Stimulated activated CD4-positive, alpha-beta T cell treated with anti-CD3 and anti-CD28 coated beads, Interleukin-4, amount 100 ng/mL, for 24 hours (primary cell): ENCODE results near the gene HNRNPA2B1.
A peak's percentile ranks its signal among the peaks of the same experiment; 100 is the strongest.
"Not testable (repeated sequence)": the region's sequence is repeated elsewhere in the genome, so short reads cannot be mapped to it uniquely, and the experiment has no call there.

ENCODE experiments used
- DNase-seq: peaks from one replicate; pipeline ENCODE4 v3.0.0-alpha.2; 2020

The HNRNPA2B1 gene

DNA sequence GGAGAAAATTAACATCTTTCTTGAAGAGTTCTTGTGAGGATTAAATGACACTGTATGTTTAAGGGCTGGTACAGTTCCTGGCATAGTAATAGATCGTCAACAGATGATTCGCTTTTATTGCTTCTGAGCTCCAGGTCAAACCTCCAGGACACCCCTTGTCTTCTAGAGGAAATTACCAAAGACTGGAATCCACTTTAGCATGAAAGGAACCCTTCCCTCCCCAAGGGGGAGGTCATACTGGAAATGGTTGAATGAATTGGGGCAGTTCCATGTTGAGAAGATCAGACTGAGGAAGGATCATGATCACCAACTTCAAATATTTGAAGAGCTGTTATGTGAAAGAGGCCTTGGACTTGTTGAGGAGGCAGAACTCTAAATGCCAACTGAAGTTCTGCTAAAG, 39.6 kb downstream of the HNRNPA2B1 start:
- no peak for DNase-seq

DNA sequence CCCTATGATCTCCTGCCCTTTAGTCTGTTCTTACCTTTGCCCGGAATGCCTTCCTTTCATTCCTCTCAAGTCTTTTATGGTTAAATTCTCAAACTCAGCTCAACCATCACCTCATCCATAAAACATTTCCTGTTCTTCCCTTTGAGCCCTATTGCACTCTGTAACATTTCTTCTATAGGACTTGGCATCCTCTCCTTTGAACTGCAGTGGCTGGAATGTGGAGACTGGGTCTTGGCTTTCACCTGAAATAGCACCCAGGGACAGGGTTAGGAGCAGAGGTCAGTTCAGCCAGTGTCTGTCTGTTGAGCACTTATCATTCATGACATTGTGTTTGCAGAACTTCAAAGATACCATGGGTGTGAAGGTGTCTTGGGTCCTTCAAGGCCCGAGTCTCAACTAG, 41.3 kb downstream of the HNRNPA2B1 start:
- DNase-seq = no peak

DNA sequence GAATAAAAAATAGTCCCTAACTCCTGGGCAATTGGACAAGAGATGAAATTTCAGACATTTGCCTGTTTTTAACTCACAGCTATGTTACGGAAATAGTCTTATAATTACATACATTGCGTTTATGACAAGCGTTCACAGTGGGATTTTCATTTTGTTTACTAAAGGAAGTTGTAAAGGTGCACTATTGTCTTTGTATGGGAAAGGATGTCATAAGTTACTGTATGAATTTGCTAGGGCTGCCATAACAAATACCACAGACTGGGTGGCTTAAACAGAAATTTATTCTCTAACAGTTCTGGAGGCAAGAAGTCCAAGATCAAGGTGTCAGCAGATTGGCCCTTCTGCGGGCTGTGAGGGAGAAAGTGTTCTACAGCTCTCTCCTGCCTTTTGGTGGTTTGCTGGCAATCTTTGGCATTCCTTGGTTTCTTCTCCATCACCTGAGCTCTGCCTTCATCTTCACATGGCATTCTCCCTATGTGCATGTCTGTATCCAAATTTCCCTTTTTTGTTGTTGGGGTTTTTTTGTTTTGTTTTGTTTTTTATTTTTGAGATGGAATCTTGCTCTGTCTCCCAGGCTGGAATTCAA, 42.9 kb downstream of the HNRNPA2B1 start:
- DNase-seq = no peak

DNA sequence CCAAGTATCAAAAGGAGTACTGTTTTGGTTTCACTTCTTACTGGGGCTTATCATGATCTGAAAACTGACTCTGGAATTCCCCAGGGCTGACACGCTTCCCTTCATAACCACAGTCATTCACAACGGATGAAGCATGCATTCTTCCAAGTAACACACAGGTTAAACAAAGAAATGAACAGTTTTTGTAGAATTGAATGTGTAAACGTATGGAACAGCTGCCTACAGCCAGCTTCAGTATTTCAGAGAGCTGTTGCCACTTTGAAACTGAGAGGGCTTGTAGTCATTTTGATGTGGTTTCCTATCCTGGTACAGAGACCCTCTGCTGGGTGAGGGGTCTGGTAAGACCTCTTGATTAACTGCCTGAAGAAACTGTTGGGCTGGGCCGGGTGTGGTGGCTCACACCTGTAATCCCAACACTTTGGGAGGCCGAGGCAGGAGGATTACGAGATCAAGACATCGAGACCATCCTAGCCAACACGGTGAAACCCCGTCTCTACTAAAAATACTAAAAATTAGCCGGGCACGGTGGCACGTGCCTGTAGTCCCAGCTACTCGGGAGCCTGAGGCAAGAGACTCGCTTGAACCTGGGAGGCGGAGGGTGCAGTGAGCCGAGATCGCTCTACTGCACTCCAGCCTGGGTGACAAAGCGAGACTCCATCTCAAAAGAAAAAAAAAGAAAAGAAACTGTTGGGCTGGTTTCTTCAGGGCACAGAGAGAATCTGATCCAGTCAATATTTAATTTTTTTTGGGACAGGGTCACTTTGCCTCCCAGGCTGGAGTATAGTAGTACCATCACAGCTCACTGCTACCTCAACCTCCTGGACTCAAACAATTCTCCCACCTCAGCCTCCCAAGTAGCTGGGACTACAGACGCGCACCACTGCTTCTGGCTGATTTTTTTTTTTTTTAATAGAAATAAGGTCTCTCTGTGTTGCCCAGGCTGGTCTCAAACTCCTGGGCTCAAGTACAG, 43.8 kb downstream of the HNRNPA2B1 start:
- DNase-seq = peak; percentile 72

DNA sequence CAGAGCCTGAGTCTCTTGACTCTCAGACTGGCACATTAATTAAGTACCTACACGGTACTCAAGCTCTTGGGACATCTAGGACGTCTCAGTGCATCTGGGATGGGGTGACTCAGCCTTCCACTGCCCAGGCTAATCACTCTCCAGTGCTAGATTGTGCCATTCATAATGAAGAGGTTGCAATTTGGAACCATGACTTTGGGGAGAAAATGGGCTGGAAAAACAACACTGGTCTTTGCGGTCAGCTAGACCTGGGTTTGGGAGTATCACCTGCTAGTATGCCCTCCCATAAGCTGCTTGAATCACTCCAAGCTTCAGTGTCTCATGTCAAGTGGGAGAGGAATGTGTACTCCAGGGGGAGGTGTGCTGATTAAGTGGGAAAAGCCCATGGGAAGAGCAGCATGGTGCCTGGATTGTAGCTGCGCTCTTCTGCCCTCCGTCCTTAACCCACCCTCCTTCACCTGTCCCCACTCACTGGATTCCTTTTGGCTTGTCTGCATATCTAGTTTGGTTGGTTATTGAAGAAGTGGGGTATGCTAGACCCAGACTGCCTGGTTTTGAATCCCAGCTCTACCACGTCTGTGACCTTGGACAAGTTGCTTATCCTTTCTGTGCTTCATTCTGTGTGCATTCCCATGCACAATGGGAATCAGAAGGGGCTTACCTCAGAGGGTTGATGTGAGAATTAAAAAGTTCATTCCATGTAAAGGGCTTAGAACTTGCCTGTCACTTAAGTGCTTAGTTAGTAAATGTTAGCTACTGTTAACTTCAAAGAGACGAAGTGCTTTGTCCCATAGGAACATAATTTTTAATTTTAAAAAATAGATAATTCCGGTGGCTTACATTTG, 44.8 kb downstream of the HNRNPA2B1 start:
- DNase-seq = no peak

DNA sequence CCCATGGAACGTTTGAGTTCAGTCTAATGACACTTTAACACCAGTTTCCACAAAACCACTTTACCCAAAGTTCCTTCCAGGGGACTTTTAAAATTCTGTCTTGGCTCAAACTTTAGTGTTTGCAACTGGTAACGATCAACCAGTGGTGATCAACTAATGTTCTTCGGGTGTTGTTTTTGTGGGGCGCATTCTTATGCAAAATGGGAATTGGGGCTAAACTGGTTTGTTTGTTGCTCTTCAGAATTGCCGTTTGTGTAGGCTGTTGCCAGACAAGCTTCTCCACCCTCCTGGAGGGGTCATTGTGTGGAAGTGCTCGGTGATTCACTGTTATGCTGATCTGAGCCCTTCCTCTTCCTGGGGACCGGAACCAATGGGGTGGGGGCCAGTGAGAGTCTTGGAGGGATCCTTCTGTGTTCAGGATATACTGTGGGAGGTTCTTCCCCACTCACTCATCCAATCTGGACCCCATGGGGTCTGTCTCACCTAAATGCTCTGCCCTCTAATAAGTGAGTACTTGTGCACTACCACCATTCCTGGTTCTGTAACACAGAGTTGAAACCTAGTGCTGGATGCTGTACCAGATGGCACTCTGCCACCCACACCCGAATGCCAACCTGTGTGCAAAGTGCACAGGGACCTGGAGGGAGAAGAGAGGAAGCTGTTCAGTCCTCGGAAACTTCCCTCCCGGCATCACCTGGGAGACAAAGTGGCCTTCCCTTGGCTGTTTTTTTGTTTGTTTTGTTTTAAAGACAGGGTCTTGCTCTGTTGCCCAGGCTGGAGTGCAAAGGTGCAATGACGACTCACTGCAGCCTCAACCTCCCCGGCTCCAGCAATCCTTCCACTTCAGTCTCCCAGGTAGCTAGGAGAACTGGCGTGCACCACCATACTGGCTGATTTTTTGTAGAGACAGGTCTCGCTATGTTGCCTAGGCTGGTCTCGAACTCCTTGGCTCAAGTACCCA, 46.4 kb downstream of the HNRNPA2B1 start:
- DNase-seq = peak; percentile 56

DNA sequence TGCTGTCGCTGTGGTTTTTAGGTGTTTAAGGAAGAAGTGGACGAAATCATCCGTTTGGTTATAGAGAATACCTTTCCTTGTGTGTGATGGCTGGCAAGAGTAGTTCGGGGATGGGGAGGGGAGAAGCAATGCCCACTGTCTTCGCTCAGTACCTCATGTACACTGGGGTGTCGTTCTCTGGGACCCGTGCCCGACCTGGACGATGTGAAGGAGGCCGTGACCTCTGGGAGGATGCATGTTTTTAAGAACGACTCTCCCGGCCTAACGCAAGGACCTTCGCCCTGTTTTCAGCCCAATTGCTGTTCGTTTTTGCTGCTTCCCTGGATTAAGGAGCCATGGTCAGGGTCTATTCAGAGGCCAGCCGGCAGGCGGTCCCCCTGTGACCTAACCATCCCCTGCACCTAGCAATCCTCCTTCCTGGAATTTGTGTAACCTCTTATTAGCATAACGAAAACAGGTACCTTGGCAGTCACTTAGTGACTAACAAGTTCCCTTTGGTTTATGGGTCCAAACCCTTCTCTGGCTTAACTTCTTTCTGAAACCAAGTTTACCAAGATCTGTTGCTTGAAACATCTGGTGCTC, 47.2 kb downstream of the HNRNPA2B1 start:
- peak; percentile 47 for DNase-seq

DNA sequence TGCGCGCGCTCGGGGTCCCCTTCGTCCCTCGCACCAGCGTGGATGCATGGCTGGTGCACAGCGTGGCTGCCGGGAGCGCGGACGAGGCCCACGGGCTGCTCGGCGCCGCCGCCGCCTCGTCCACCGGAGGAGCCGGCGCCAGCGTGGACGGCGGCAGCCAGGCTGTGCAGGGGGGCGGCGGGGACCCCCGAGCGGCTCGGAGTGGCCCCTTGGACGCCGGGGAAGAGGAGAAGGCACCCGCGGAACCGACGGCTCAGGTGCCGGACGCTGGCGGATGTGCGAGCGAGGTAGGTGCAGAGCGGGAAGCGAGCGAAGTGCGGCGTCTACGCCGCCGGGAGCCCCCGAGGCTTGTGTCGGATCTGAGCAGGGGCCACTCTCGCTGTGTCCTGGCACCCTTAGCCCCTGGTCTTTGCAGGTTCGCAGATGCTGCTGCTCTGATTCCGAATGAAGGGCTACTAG, 47.7 kb downstream of the HNRNPA2B1 start:
- peak; percentile 30 for DNase-seq

DNA sequence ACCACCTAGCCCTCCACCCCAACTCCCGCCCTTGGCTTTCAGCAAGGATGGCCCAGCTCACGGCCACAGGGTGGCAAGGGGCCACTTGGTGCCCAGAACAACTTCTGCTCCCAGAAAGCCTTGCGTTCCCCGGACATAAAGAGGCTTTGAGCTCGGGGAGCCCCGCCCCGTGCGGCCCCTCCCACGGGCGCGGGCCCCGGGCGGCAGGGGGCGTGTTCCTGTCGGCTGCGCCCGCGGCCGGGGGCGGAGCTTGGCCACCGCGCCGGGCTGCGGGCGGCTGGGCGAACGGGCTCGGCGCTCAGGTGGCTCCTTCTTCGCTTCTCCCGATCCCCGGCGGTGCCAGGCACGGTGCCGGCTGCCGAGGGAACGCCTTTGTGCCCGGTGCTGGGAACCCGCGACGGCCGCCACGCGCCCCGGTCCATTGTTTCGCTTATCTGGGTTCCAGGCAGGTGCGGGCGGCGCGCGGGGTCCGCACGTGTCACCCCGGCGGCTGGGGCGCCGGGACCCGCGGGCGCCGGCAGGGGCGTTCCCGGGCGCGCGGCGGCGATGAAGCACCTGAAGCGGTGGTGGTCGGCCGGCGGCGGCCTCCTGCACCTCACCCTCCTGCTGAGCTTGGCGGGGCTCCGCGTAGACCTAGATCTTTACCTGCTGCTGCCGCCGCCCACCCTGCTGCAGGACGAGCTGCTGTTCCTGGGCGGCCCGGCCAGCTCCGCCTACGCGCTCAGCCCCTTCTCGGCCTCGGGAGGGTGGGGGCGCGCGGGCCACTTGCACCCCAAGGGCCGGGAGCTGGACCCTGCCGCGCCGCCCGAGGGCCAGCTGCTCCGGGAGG, 48.4 kb downstream of the HNRNPA2B1 start, which contains the start of gene NFE2L3:
TSS of gene NFE2L3 (plus strand) at position 246 of the 829 bp plus-strand sequence. CDS start at position 547, 301 bp downstream.
- DNase-seq = peak; percentile 81

DNA sequence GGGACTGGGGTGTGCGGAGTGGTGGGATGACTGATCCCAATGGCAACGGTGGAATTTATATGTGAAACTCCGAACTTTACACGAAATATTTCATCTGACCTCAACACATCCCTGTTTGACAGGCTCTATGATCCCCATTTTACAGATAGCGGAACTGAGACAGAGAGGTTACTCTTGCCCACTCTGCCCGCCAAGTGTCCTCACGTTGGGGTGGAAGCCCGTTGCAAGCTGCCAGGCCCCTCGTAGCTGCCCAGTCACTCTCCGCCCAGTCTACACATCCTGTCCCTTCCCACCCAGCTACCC, 48.9 kb downstream of the HNRNPA2B1 start:
- DNase-seq = no peak

DNA sequence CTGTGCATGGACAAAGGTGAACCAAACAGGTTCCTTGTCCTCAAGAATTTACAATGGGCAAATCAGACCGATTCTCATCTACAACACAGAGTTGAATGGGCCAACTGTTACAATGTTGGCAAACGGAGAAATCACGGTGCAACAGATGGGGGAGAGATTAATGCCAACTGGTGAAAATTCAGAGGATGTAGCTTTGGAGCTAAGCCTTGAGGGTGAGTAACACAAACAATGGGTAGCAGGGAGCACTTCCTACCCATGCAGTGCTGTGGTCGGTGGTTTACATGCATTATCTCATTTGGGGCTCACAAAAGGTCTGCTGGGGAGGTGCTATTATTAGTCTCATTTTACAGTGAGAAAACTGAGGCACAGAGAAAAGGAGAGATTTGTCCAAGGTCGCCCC, 49.5 kb downstream of the HNRNPA2B1 start:
- no peak for DNase-seq

DNA sequence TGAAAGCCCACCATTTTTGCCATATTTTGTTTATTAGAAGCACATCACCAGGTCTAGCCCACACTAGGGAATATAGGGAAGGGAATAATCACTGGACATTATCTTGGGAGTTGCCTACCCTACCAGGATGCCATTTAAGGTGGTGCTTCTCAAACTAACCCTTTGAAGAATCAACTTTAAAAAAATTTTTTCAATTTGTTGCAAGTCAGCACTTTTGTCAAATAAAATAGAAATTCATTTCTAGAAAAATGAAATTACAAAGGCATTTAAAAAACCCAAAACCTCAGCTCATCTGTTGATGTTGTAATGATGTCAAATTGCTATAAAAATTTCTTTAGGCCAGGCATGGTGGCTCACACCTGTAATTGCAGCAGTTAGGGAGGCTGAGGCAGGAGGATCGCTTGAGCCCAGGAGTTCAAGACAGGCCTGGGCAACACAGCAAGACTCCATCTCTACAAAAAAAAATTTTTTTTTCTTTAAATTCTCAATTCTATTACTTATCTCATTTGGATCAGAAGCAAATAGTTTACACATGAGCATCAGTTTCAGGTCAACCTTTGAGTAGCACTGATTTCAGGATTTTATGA, 51.1 kb downstream of the HNRNPA2B1 start:
- DNase-seq = no peak

DNA sequence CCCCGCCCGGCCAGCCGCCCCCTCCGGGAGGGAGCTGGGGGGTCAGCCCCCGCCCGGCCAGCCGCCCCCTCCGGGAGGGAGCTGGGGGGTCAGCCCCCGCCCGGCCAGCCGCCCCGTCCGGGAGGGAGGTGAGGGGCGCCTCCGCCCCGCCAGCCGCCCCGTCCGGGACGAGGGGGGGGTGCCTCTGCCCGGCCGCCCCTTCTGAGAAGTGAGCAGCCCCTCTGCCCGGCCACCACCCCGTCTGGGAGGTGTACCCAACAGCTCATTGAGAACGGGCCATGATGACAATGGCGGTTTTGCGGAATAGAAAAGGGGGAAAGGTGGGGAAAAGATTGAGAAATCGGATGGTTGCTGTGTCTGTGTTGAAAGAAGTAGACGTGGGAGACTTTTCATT, 52.2 kb downstream of the HNRNPA2B1 start:
- not testable (repeated sequence) for DNase-seq

DNA sequence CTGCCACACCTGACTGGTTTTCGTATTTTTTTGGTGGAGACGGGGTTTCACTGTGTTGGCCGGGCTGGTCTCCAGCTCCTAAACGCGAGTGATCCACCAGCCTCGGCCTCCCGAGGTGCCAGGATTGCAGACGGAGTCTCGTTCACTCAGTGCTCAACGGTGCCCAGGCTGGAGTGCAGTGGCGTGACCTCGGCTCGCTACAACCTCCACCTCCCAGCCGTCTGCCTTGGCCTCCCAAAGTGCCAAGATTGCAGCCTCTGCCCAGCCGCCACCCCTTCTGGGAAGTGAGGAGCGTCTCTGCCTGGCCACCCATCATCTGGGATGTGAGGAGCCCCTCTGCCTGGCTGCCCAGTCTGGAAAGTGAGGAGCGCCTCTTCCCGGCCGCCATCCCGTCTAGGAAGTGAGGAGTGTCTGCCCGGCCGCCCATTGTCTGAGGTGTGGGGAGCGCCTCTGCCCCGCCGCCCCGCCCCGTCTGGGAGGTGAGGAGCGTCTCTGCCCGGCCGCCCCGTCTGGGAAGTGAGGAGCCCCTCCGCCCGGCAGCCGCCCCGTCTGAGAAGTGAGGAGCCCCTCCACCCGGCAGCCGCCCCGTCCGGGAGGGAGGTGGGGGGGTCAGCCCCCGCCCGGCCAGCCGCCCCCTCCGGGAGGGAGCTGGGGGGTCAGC, 52.8 kb downstream of the HNRNPA2B1 start:
- not testable (repeated sequence) for DNase-seq

DNA sequence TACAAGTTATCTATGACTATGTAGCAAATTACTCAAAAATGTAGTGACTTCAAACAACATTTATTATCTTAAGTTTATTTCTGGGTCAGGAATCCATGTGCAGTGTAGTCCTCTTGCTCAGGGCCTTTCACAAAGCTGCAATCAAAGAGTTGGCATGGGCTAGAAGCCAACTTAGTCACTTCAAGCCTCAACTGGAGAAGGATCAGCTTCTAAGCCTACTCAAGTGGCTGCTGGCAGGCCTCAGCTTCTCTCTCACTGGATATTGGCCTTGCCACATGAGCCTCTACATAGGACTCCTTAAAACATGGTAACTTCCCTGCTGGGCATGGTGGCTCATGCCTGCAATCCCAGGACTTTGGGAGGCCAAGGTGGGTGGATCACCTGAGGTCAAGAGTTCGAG, 53.5 kb downstream of the HNRNPA2B1 start:
- DNase-seq = no peak

DNA sequence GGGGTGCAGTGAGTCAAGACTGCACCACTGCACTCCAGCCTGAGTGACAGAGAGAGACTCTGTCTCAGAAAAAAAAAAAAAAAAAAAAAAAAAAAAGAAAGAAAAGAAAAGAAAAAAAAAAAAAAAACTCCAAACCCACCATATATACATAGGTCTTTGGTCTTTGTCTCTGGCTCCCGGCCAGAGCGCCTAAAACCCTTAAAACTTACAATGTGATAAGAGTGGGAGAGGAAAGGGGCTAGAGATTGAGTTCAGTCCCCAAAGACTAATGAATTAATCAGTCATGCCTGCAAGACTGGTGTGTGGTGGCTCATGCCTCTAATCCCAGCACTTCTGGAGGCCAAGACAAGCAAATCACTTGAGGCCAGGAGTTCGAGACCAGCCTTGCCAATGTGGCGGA, 55.3 kb downstream of the HNRNPA2B1 start:
- no peak for DNase-seq

DNA sequence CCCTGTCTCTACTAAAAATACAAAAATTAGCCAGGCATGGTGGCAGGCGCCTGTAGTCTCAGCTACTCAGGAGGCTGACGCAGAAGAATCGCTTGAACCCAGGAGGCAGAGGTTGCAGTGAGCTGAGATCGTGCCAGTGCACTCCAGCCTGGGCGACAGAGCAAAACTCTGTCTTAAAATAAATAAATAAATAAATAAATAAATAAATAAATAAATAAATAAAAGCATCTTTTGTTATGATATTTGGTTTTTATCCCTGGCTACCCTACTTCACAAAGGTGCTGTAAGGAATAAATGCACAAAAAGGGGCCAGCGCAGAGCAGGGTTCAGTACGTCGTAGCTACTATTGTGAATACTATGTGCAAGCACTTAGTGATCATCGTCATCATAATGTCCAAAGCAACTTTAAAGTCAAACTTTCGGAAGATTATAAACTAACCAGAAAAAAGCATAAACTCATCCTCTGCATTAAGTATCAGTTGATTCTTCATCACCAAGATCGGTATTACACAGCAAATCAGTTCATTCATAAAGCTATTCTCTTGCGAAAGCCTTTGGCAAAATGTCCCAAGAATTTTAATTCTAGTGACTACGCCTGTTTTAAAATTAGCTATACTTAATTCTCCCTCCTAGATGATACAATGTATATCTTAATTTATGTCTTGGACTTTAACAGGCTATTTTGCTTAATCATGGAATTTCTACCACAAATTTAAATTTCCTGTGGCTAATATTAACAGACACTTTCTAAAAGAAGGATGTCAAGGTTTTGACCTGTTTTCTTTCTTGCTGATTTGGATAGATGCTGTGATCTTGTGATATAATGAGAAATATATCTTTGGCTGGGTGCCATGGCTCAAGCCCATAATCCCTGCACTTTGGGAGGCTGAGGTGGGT, 56.1 kb downstream of the HNRNPA2B1 start:
- DNase-seq = no peak

DNA sequence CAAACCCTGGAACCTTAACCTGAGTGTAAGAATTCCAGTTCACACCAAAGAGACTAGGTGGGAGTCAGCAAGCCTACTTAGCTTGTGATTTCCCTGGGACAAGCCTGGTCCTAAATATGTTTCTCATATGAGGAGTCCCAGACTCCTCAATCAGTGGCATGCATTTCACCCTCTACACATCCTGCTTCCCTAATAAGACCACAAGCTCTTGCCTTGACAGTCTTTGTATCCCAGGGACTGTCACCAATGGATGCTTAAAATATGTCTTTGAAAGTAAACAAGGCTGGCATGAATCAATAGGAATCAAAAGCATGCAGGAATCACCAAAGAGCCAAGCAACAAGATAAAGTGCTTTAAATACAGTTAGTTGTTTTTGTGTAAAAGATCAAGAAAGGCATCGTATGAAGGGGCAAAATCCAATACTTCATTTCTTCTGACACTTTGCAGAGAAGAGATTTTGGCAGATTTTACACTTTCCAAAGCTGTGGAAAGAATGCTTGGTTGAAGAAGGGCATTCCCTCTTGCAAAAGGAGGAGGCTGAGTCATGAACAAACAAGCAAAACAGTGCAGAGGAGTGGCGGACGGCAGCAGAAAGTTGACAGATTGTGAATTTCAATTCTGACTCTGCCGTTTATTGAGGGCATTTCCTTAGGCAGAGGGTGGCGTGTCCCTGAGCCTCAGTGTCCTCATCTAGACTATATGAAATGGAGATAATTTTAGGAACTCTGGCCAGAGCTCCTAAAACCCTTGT, 57.1 kb downstream of the HNRNPA2B1 start:
- DNase-seq = no peak
